B cell (primary cell): Measurements from ENCODE around the gene LTB4R.
A peak's percentile ranks its signal among the peaks of the same experiment; 100 is the strongest.

Source experiments
- EZH2 ChIP-seq: IDR thresholded peaks from 2 replicates; pipeline ENCODE4 v1.6.1; 2012; ENCODE audit warnings: borderline replicate concordance, low read depth, mild to moderate bottlenecking, moderate library complexity, low read length; ENCODE audit not compliant: insufficient read depth, poor library complexity, severe bottlenecking
- TF ChIP-seq, protein P1 (sequence below): fragments of 200-600 bp; IDR thresholded peaks from one replicate; pipeline ENCODE4 v1.8.0; 2022; ENCODE audit warnings: antibody characterized with exemption, mild to moderate bottlenecking

DNA sequence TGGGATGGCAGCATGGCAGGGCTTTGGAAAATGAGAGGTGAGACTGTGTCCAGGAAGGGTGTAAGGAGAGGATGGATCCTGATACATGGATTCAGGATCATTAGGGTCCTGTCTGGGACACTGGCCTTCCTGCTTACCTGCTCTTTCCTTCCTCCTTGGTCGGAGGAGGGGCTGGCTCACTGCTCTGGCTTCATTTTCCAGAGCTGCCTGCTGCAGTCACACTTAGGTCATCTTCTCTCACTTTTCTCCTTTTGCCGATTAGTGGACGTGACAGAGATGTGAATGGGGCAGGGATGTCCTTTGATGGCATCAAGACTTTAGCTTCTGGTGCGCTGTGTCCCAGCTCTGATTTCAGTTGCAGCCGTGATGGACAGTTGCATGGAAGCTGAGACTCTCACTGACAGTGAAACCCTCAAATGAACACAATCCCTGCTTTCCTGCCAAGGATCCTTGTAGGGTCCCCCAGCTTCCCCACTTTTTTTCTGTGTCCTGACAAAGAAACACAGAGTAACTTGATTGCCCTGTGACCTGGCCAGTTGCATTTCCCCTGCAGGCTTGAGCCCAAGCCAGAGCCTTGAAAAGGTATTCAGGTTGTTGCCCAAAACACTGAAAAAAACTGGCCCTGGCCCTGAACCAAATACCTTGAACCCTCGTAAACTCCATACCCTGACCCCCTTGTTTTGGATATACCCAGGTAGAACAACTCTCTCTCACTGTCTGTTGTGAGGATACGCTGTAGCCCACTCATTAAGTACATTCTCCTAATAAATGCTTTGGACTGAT lies 2.8 kb upstream of the LTB4R start:
- TF ChIP-seq, protein P1, sequence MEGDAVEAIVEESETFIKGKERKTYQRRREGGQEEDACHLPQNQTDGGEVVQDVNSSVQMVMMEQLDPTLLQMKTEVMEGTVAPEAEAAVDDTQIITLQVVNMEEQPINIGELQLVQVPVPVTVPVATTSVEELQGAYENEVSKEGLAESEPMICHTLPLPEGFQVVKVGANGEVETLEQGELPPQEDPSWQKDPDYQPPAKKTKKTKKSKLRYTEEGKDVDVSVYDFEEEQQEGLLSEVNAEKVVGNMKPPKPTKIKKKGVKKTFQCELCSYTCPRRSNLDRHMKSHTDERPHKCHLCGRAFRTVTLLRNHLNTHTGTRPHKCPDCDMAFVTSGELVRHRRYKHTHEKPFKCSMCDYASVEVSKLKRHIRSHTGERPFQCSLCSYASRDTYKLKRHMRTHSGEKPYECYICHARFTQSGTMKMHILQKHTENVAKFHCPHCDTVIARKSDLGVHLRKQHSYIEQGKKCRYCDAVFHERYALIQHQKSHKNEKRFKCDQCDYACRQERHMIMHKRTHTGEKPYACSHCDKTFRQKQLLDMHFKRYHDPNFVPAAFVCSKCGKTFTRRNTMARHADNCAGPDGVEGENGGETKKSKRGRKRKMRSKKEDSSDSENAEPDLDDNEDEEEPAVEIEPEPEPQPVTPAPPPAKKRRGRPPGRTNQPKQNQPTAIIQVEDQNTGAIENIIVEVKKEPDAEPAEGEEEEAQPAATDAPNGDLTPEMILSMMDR, result peak; percentile 49
- TF ChIP-seq EZH2, result no peak
